Retinal pigment epithelial cell (primary cell): ENCODE results near the gene GCN1.

Experiments
- DNase-seq: peaks from one replicate; pipeline ENCODE4 v3.0.0-alpha.2; 2010; ENCODE audit warnings: low read depth
- H3K4me3 ChIP-seq: 2 replicates; pipeline ENCODE4 v1.5.1; 2011; ENCODE audit warnings: mild to moderate bottlenecking, low read length, control low read depth, moderate library complexity
- TF ChIP-seq, protein P1 (sequence below): conservative IDR thresholded peaks from 2 replicates; pipeline ENCODE4 v1.5.1; 2011; ENCODE audit warnings: low read depth, low read length, control low read depth, inconsistent platforms

Gene GCN1

DNA sequence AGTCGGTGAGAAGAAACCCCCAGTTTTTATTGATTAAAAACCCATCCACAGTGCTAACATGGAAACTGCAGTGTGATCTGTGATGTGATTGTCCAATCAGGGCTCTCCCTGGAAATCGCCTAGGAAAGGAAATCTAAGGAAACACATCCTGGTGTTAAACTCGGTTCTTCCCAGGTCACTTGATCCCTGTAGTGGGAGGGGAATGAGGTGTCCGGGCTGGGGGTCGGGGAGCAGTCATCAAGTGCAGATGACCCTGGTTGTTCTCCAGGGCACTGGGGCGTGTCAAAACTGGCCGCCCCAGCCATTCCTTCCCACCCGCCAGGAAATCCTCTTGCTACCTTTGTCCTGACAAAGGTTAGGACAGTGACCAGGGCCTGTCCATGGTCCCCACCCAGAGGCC, 98.8 kb downstream of the GCN1 start:
- no peak for DNase-seq
- TF ChIP-seq, protein P1, sequence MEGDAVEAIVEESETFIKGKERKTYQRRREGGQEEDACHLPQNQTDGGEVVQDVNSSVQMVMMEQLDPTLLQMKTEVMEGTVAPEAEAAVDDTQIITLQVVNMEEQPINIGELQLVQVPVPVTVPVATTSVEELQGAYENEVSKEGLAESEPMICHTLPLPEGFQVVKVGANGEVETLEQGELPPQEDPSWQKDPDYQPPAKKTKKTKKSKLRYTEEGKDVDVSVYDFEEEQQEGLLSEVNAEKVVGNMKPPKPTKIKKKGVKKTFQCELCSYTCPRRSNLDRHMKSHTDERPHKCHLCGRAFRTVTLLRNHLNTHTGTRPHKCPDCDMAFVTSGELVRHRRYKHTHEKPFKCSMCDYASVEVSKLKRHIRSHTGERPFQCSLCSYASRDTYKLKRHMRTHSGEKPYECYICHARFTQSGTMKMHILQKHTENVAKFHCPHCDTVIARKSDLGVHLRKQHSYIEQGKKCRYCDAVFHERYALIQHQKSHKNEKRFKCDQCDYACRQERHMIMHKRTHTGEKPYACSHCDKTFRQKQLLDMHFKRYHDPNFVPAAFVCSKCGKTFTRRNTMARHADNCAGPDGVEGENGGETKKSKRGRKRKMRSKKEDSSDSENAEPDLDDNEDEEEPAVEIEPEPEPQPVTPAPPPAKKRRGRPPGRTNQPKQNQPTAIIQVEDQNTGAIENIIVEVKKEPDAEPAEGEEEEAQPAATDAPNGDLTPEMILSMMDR: no peak
- no peak overlapping the region for H3K4me3 ChIP-seq

DNA sequence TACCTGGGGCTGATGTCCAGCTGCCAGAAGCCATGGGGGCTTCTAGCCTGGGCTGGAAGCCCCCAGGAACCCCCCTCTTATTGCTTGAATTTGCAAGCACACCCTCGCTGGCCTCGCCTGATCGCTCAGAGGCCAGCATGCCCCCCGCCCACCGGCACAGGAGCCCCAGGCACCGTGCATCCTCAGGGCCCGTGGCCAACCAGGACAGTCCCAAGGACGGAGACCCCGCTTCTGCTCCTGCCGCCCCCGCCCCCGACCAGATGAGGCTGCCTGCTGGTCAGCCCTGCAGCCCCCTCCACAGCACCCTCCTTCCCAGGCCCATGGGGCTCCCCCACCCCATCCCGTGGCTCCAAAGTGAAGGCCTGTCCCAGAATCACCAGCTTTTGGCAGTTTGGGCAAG, 99.2 kb downstream of the GCN1 start:
- TF ChIP-seq, protein P1: no peak
- H3K4me3 ChIP-seq: no peak overlapping the region
- DNase-seq: no peak

DNA sequence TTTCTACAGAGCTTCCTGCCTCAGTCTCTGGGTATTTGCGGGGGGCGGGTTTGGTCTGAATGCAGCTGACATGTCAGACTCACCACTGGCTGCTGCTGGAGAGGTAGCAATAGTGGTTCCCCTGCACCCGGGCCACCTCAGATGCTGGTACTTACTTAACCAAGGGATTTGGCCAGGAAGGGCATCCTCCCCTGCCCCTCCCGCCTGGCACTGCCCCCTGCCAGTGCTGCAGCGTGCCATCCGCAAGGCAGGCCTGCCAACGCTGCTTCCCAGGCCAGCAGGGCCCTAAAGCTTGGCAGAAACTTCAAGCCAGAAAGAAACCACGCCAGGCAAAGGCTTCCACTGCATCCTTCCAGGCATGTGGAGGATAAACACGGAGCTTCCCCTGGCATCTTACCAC, 100.0 kb downstream of the GCN1 start:
- TF ChIP-seq, protein P1: no peak
- DNase-seq: no peak
- no peak overlapping the region for H3K4me3 ChIP-seq

DNA sequence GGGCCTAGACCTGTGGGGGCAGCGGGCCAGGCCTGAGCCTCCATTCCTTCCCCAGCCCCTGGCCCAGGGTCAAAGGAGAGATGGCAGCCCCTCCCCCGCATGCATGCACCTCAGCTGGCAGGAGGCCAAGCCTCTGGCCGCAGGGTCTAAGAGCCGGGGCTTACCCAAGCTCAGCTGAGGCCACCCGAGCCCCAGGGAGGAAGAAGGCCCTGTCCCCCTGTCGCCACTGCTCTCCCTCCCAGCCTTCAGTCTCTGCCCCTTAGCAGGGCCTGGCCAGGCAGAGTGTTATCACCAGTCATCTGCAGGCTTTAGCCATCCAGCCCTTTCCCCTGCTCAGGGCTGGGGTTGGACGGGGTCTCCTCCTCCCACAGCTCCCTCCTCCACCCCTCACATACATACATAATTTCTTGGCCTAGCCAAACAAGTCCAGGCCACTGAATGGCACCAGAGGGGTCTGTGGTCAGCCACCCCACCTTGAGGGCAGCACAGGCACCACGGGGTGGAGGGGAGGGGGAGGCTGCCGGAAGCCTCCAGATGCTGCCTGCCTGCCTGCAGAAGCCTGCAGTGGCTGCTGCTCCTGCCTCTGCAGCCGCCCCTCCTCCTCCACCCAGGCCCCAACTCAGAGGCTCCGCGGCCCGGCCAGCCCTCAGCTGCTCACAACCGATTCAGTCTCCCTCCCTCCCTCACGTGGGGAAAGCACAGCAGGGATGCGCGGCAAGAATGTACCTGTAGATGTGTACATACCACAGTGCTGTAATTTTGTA, 100.7 kb downstream of the GCN1 start:
- no peak overlapping the region for H3K4me3 ChIP-seq
- DNase-seq: no peak
- TF ChIP-seq, protein P1: no peak

DNA sequence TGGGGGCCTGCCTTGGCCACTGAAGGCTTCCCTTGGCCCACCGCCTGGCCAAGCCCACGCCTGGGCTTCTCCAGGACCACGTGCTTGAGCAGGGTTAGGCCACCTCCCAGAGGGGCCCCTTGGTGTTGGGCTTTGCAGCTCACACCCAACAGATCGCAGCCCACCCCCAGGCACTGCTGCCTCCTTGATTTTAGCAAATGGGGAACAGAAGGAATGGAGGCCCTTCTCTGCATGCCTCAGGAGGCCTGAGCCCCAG, 101.3 kb downstream of the GCN1 start:
- H3K4me3 ChIP-seq: no peak overlapping the region
- DNase-seq: no peak
- TF ChIP-seq, protein P1: no peak

DNA sequence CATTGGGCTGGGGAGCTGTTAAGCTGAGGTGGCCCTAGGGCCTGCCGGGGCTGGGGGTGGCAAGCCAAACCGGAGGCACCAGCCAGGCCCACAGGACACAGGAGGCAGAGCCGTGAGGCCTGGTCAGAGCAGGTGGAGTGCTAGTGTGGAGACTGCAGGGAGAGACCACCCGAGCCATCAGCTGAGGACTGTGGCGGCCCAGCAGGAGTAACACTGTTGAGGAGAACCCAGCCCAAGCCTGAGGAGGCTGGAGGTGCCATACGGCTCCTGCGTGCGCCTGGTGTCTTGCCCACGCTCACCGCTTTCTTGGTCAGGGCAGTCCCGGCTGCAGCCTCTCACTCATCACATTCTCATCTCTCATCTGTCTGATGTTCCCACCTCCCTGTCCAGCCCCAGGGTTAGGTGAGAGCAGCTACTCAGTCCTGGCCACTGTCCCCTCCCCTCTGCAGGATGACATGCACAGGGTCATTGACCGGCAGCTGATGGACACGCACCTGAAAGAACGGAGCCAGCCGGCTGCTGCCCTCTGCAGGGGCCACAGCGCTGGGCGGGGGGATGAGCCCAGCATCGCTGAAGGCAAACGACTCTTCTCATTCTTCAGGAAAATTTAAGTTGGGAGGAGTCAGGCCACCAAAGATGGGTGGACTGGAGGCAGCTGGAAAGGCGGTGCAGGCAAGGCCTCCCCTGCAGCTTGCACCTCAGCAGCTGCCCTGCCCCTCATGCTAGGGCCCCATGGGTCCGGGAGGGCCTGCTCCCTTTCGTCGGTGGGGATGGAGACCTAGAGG, 101.8 kb downstream of the GCN1 start:
- H3K4me3 ChIP-seq: no peak overlapping the region
- TF ChIP-seq, protein P1: no peak
- no peak for DNase-seq
